ENCODE measurements around the gene PTTG1IP2. TPM values are rescaled to one million over a fixed set of nuclear protein-coding genes. Genes with fewer than 3 reads are reported as not detected.
"Not testable (repeated sequence)": the region's sequence is repeated elsewhere in the genome, so short reads cannot be mapped to it uniquely, and the experiment has no call there.

Gene PTTG1IP2
- total RNA-seq, 1 donor from 2014 or later = not detected

GRCh38 chr7:90461219-90461618, 8.2 kb upstream of the PTTG1IP2 start:
- Mint-ChIP-seq H3K36me3 (ENCODE audit: low read depth, unreplicated experiment) (no peaks in the 10 kb centered on the region), H3K27ac (ENCODE audit: unreplicated experiment) (no peak overlapping the region)
- no peak for TF ChIP-seq EZH2 (IDR thresholded peaks at IDR 0.05; ENCODE audit: insufficient read depth, low read length)
- TF ChIP-seq, protein P1, sequence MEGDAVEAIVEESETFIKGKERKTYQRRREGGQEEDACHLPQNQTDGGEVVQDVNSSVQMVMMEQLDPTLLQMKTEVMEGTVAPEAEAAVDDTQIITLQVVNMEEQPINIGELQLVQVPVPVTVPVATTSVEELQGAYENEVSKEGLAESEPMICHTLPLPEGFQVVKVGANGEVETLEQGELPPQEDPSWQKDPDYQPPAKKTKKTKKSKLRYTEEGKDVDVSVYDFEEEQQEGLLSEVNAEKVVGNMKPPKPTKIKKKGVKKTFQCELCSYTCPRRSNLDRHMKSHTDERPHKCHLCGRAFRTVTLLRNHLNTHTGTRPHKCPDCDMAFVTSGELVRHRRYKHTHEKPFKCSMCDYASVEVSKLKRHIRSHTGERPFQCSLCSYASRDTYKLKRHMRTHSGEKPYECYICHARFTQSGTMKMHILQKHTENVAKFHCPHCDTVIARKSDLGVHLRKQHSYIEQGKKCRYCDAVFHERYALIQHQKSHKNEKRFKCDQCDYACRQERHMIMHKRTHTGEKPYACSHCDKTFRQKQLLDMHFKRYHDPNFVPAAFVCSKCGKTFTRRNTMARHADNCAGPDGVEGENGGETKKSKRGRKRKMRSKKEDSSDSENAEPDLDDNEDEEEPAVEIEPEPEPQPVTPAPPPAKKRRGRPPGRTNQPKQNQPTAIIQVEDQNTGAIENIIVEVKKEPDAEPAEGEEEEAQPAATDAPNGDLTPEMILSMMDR (IDR thresholded peaks at IDR 0.05; ENCODE audit: insufficient read depth, low read depth, low read length) = no peak

GRCh38 chr7:90463151-90463628, 6.2 kb upstream of the PTTG1IP2 start:
- not testable (repeated sequence) for H3K9me3 ChIP-seq (ENCODE audit: insufficient read depth, low read depth, low read length); H3K4me2 ChIP-seq (ENCODE audit: low read length); H3K4me3 Mint-ChIP-seq (ENCODE audit: unreplicated experiment); H3K4me3 ChIP-seq (ENCODE audit: insufficient read depth, low read depth, low read length); H3K4me1 ChIP-seq (ENCODE audit: insufficient read depth, low read length); H2AFZ ChIP-seq (ENCODE audit: low read depth, low read length); DNase-seq (ENCODE audit: low read depth); H3K27ac ChIP-seq (ENCODE audit: low read depth, low read length); H4K20me1 ChIP-seq (ENCODE audit: insufficient read depth, low read length); FAIRE-seq; H3K9ac ChIP-seq (ENCODE audit: low read length); H3K79me2 ChIP-seq (ENCODE audit: insufficient read depth, low read length); H3K36me3 ChIP-seq (ENCODE audit: insufficient read depth, low read length); H3K27me3 Mint-ChIP-seq (ENCODE audit: low read depth, unreplicated experiment); H3K27ac Mint-ChIP-seq (ENCODE audit: unreplicated experiment); H3K27me3 ChIP-seq (ENCODE audit: insufficient read depth, low read length); H3K4me1 Mint-ChIP-seq (ENCODE audit: low read depth, unreplicated experiment); H3K36me3 Mint-ChIP-seq (ENCODE audit: low read depth, unreplicated experiment)
- peaks cover 25% of the 10 kb centered on the region for H3K9me3 Mint-ChIP-seq (ENCODE audit: unreplicated experiment)

More at GRCh38 chr7:90461219-90461618, 8.2 kb upstream of the PTTG1IP2 start:
- FAIRE-seq (no peak), DNase-seq (ENCODE audit: low read depth) (no peak)
- H3K9me3 ChIP-seq (ENCODE audit: insufficient read depth, low read depth, low read length) = no peaks in the 10 kb centered on the region
- Mint-ChIP-seq H3K4me1 (ENCODE audit: low read depth, unreplicated experiment) (no peaks in the 10 kb centered on the region), H3K4me3 (ENCODE audit: unreplicated experiment) (no peak overlapping the region), H3K9me3 (ENCODE audit: unreplicated experiment) (peaks cover 25% of the 10 kb centered on the region), H3K27me3 (ENCODE audit: low read depth, unreplicated experiment) (peaks cover 3% of the 10 kb centered on the region)
- H3K4me1 ChIP-seq (ENCODE audit: insufficient read depth, low read length) = no peaks in the 10 kb centered on the region
- no peak overlapping the region for H2AFZ ChIP-seq (ENCODE audit: low read depth, low read length)
- no peaks in the 10 kb centered on the region for H3K36me3 ChIP-seq (ENCODE audit: insufficient read depth, low read length)
- no peaks in the 10 kb centered on the region for H3K27me3 ChIP-seq (ENCODE audit: insufficient read depth, low read length)
- no peak overlapping the region for H3K4me2 ChIP-seq (ENCODE audit: low read length)
- no peak overlapping the region for H3K9ac ChIP-seq (ENCODE audit: low read length)
- no peaks in the 10 kb centered on the region for H4K20me1 ChIP-seq (ENCODE audit: insufficient read depth, low read length)
- H3K27ac ChIP-seq (ENCODE audit: low read depth, low read length) = no peak overlapping the region
- no peaks in the 10 kb centered on the region for H3K79me2 ChIP-seq (ENCODE audit: insufficient read depth, low read length)
- no peak overlapping the region for H3K4me3 ChIP-seq (ENCODE audit: insufficient read depth, low read depth, low read length)

DNA sequence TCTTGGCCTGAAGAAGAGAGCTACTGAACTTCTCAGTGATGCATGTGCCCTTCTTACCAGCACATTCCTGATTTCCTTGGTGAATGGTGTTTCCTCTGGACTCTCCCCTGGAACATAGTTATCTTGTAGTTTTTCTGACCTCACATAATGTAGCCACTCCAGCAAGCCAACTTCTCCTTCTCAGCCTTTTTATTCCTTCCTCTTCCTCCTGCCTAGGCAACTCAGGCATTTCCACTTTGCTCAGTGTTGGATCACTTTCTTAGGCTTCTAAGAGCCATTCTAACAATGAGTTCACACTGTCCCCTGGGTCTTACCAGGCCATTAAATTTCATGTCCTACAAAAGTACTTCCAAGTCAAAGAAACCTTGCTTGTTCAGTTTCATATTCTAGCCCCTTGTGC, 3.6 kb upstream of the PTTG1IP2 start:
- Mint-ChIP-seq H3K27me3 (ENCODE audit: low read depth, unreplicated experiment) (no peaks in the 10 kb centered on the region), H3K4me1 (ENCODE audit: low read depth, unreplicated experiment) (no peaks in the 10 kb centered on the region), H3K27ac (ENCODE audit: unreplicated experiment) (no peak overlapping the region), H3K36me3 (ENCODE audit: low read depth, unreplicated experiment) (no peaks in the 10 kb centered on the region), H3K4me3 (ENCODE audit: unreplicated experiment) (no peak overlapping the region), H3K9me3 (ENCODE audit: unreplicated experiment) (peaks cover 26% of the 10 kb centered on the region)
- H3K4me2 ChIP-seq (ENCODE audit: low read length) = no peak overlapping the region
- H4K20me1 ChIP-seq (ENCODE audit: insufficient read depth, low read length) = no peaks in the 10 kb centered on the region
- H3K36me3 ChIP-seq (ENCODE audit: insufficient read depth, low read length) = no peaks in the 10 kb centered on the region
- H3K27ac ChIP-seq (ENCODE audit: low read depth, low read length) = no peak overlapping the region
- no peak overlapping the region for H2AFZ ChIP-seq (ENCODE audit: low read depth, low read length)
- TF ChIP-seq EZH2 (IDR thresholded peaks at IDR 0.05; ENCODE audit: insufficient read depth, low read length) = no peak
- TF ChIP-seq, protein P1 (IDR thresholded peaks at IDR 0.05; ENCODE audit: insufficient read depth, low read depth, low read length) = no peak
- no peak overlapping the region for H3K4me3 ChIP-seq (ENCODE audit: insufficient read depth, low read depth, low read length)
- H3K79me2 ChIP-seq (ENCODE audit: insufficient read depth, low read length) = no peaks in the 10 kb centered on the region
- H3K4me1 ChIP-seq (ENCODE audit: insufficient read depth, low read length) = no peaks in the 10 kb centered on the region
- no peaks in the 10 kb centered on the region for H3K27me3 ChIP-seq (ENCODE audit: insufficient read depth, low read length)
- no peak for DNase-seq (ENCODE audit: low read depth)
- no peak overlapping the region for H3K9ac ChIP-seq (ENCODE audit: low read length)
- no peaks in the 10 kb centered on the region for H3K9me3 ChIP-seq (ENCODE audit: insufficient read depth, low read depth, low read length)
- no peak for FAIRE-seq

Measured in astrocyte (in vitro differentiated cells and primary cell).